Mesenchymal stem cell (in vitro differentiated cells and primary cell): ENCODE results near the gene ELL2.

Source experiments
- DNase-seq: peaks from one replicate; pipeline ENCODE4 v3.0.0-alpha.2; 2013
- H2AFZ ChIP-seq: one replicate; pipeline ENCODE4 v1.6.1; 2013; ENCODE audit warnings: low read depth, mild to moderate bottlenecking, control low read depth, inconsistent platforms, low read length, moderate library complexity
- H2AK5ac ChIP-seq: 2 replicates; pipeline ENCODE4 v1.6.1; 2013; ENCODE audit warnings: low read length, moderate library complexity, mild to moderate bottlenecking, inconsistent platforms; ENCODE audit not compliant: severe bottlenecking
- H2BK120ac ChIP-seq: one replicate; pipeline ENCODE4 v1.6.1; 2013; ENCODE audit warnings: low read depth, mild to moderate bottlenecking, inconsistent platforms, low read length, moderate library complexity
- H2BK12ac ChIP-seq, 2 experiments: one replicate each; pipeline ENCODE4 v1.6.1; 2013; ENCODE audit warnings: inconsistent platforms in 2 of 2, low read length in 2 of 2, mild to moderate bottlenecking in 2 of 2, moderate library complexity in 2 of 2, control low read depth in 1 of 2
- H2BK15ac ChIP-seq: one replicate; pipeline ENCODE4 v1.6.1; 2013; ENCODE audit warnings: mild to moderate bottlenecking, low read depth, inconsistent platforms; ENCODE audit not compliant: poor library complexity, severe bottlenecking
- H2BK5ac ChIP-seq: 2 replicates; pipeline ENCODE4 v1.6.1; 2013; ENCODE audit warnings: low read depth, mild to moderate bottlenecking, low read length, control low read depth, inconsistent platforms; ENCODE audit not compliant: poor library complexity, severe bottlenecking
- H3K14ac ChIP-seq, 2 experiments: one replicate each; pipeline ENCODE4 v1.6.1; 2013; ENCODE audit warnings: inconsistent platforms in 2 of 2, low read length in 2 of 2, control low read depth in 1 of 2, mild to moderate bottlenecking in 1 of 2, moderate library complexity in 1 of 2
- H3K18ac ChIP-seq, 2 experiments: one replicate each; pipeline ENCODE4 v1.6.1; 2013; ENCODE audit warnings: inconsistent platforms in 2 of 2, low read length in 2 of 2, control low read depth in 1 of 2, low read depth in 1 of 2, mild to moderate bottlenecking in 1 of 2
- H3K23ac ChIP-seq, 2 experiments: one replicate each; pipeline ENCODE4 v1.6.1; 2013; ENCODE audit warnings: inconsistent platforms in 2 of 2, low read length in 2 of 2, mild to moderate bottlenecking in 2 of 2, moderate library complexity in 2 of 2, control low read depth in 1 of 2
- H3K27ac ChIP-seq: 2 replicates; pipeline ENCODE4 v1.5.1; 2013; ENCODE audit warnings: mild to moderate bottlenecking, moderate library complexity, low read length, control low read depth, inconsistent platforms; ENCODE audit not compliant: poor library complexity, severe bottlenecking
- H3K27me3 ChIP-seq, 2 experiments: 2 replicates each; pipeline versions ENCODE4 v1.6.1 to v1.7.0; 2013; ENCODE audit warnings: low read length in 2 of 2, mild to moderate bottlenecking in 2 of 2, moderate library complexity in 2 of 2, control low read depth in 1 of 2, inconsistent platforms in 1 of 2; ENCODE audit not compliant: control insufficient read depth in 1 of 2, insufficient read depth in 1 of 2
- H3K36me3 ChIP-seq, 2 experiments: 2 replicates each; pipeline versions ENCODE4 v1.6.1 to v1.7.0; 2013; ENCODE audit warnings: low read length in 2 of 2, control low read depth in 1 of 2, inconsistent platforms in 1 of 2, low read depth in 1 of 2, mild to moderate bottlenecking in 1 of 2; ENCODE audit not compliant: insufficient read depth in 2 of 2, control insufficient read depth in 1 of 2
- H3K4ac ChIP-seq, 2 experiments: one replicate each; pipeline ENCODE4 v1.6.1; 2013; ENCODE audit warnings: inconsistent platforms in 2 of 2, low read length in 2 of 2, mild to moderate bottlenecking in 2 of 2, moderate library complexity in 2 of 2, control low read depth in 1 of 2, low read depth in 1 of 2
- H3K4me1 ChIP-seq: 2 replicates; pipeline ENCODE4 v1.6.1; 2013; ENCODE audit warnings: low read depth, low read length, control low read depth; ENCODE audit not compliant: control insufficient read depth, insufficient read depth
- H3K4me2 ChIP-seq: 2 replicates; pipeline ENCODE4 v1.6.1; 2013; ENCODE audit warnings: low read length, mild to moderate bottlenecking, inconsistent platforms; ENCODE audit not compliant: poor library complexity, severe bottlenecking
- H3K4me3 ChIP-seq, 2 experiments: 2 replicates each; pipeline versions ENCODE4 v1.5.1 to v1.7.0; 2013; ENCODE audit warnings: low read length in 2 of 2, mild to moderate bottlenecking in 2 of 2, control low read depth in 1 of 2, low read depth in 1 of 2; ENCODE audit not compliant: insufficient read depth in 1 of 2
- H3K79me1 ChIP-seq: replicated peaks from 2 replicates; pipeline ENCODE4 v1.6.1; 2013; ENCODE audit warnings: mild to moderate bottlenecking, control low read depth, low read length, inconsistent platforms; ENCODE audit not compliant: poor library complexity, severe bottlenecking
- H3K9ac ChIP-seq: 2 replicates; pipeline ENCODE4 v1.7.0; 2013; ENCODE audit warnings: mild to moderate bottlenecking, low read length, moderate library complexity
- H3K9me3 ChIP-seq: 2 replicates; pipeline ENCODE4 v1.7.0; 2013; ENCODE audit warnings: mild to moderate bottlenecking, low read length; ENCODE audit not compliant: control insufficient read depth
- H4K8ac ChIP-seq: one replicate; pipeline ENCODE4 v1.6.1; 2013; ENCODE audit warnings: inconsistent platforms, mild to moderate bottlenecking, low read length, moderate library complexity
- H4K91ac ChIP-seq: one replicate; pipeline ENCODE4 v1.6.1; 2013; ENCODE audit warnings: mild to moderate bottlenecking, low read length, inconsistent platforms
- WGBS: methylation state at CpG from one replicate; pipeline ENCODE4 v1.1.7; 2013; ENCODE audit warnings: mixed read lengths; 5-methylcytosine and 5-hydroxymethylcytosine counted together

ELL2 gene

DNA sequence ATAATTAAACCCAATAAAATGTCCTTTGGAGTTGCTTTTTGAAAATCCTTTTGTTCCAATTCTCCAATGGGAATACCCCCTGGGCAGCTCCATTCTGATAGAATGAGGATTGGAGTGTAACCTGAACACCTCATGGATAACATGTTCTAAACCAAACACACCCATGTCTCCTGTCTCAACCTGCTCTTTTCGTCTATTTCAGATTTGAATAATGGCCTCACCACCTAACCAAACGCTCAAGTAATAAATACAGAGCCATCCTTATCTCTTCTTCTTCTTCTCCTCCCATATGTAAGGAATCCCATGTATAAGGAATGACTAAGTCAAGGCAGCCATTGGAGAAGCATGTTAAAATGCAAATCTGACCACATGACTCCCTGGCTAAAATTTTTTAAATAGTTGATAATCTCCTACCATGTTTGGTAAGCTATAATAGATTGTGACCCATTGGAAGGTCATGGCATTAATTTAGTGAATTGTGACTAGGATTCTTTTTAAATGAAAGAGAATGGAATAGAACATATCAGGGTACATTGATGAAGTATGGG is 26.0 kb downstream of the ELL2 start:
- Histone ChIP-seq H2AFZ (no peak overlapping the region), H3K4me2 (no peak overlapping the region)

DNA sequence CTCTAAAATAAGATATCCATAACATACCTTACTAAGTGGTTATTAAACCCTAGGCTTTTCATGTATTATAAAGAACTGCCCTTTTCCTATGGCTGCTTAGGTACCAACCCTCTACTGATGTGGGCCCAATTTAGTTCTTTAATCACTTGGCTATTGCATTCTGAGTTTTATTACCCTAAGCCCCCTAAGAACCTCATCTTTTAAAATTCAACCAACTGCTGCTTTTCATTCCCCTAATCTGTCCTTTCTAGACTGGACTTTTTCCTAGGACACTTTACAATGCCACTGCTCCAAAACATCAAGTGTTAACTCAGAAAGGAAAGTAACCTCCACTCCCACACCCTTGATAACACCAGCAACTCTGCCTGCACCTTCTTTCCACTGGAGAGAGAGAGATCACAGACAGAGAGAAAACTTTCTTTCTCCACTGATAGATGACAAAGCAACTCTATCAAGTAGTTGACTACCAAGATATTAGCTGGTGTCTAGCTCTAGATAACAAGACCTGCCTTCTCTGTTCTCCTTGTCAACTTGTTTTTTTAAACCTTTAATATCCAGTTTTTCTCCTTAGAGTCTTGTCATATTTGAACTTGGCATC is 27.3 kb downstream of the ELL2 start:
- Histone ChIP-seq H3K4ac (no peak overlapping the region), H3K4me3 (no peak overlapping the region), H3K9me3 (no peaks in the 10 kb centered on the region), H2AK5ac (no peak overlapping the region), H3K36me3 (peaks cover 0 to 34% of the 10 kb centered on the region in 2 experiments), H3K23ac (no peak overlapping the region), H3K27ac (no peak overlapping the region), H4K91ac (no peak overlapping the region), H2BK5ac (no peak overlapping the region), H2BK15ac (no peak overlapping the region), H3K27me3 (no peaks in the 10 kb centered on the region), H3K18ac (no peak overlapping the region), H3K4me1 (no peaks in the 10 kb centered on the region), H3K79me1 (peaks cover 24% of the 10 kb centered on the region), H3K9ac (no peak overlapping the region), H4K8ac (no peak overlapping the region), H2AFZ (no peak overlapping the region), H3K4me2 (no peak overlapping the region), H2BK12ac (no peak overlapping the region), H2BK120ac (no peak overlapping the region), H3K14ac (no peak overlapping the region)
- DNase-seq: no peak

More for the DNA sequence above, 26.0 kb downstream of the ELL2 start:
- H4K8ac ChIP-seq: no peak overlapping the region
- H3K4me1 ChIP-seq: peaks cover under 1% of the 10 kb centered on the region
- no peak for DNase-seq
- H3K79me1 ChIP-seq: peaks cover 22% of the 10 kb centered on the region
- H3K9me3 ChIP-seq: no peaks in the 10 kb centered on the region
- no peak overlapping the region for H3K4ac ChIP-seq
- no peak overlapping the region for H3K14ac ChIP-seq
- H2AK5ac ChIP-seq: no peak overlapping the region
- no peak overlapping the region for H2BK120ac ChIP-seq
- H3K36me3 ChIP-seq: peaks cover 0 to 41% of the 10 kb centered on the region in 2 experiments
- no peak overlapping the region for H3K9ac ChIP-seq
- no peaks in the 10 kb centered on the region for H3K27me3 ChIP-seq
- no peak overlapping the region for H3K18ac ChIP-seq
- WGBS: 86% methylated on average over 2 of the region's 2 CpGs
- H2BK12ac ChIP-seq: no peak overlapping the region
- no peak overlapping the region for H3K4me3 ChIP-seq
- H2BK15ac ChIP-seq: no peak overlapping the region
- no peak overlapping the region for H3K27ac ChIP-seq
- H2BK5ac ChIP-seq: no peak overlapping the region
- H4K91ac ChIP-seq: no peak overlapping the region
- no peak overlapping the region for H3K23ac ChIP-seq

DNA sequence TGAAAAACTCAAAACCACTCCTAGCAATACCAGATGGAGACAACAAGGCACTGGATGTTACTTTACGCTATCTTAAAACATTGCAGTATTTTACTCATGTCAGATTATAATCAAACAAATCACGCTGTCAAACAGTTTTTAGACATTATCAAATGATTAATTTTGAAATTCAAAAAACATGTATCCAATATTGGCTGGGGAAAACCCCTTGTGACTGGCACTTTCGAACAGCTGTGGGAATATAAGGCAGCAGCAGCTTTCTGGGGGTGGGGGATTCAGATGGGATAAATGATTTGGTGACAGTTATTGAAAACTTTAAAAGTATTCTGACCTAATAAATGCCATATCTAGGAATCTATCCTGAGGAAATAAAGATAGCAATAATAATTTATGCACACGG is 28.7 kb downstream of the ELL2 start:
- H3K9ac ChIP-seq: no peak overlapping the region
- no peak overlapping the region for H2BK120ac ChIP-seq
- H3K18ac ChIP-seq: no peak overlapping the region
- H3K9me3 ChIP-seq: no peaks in the 10 kb centered on the region
- peaks cover 0 to 29% of the 10 kb centered on the region in 2 experiments for H3K36me3 ChIP-seq
- H3K4me2 ChIP-seq: no peak overlapping the region
- H2AK5ac ChIP-seq: no peak overlapping the region
- no peak overlapping the region for H2BK12ac ChIP-seq
- H2BK5ac ChIP-seq: no peak overlapping the region
- no peak overlapping the region for H3K27ac ChIP-seq
- H2AFZ ChIP-seq: no peak overlapping the region
- H3K23ac ChIP-seq: no peak overlapping the region
- H4K91ac ChIP-seq: no peak overlapping the region
- no peak for DNase-seq
- no peaks in the 10 kb centered on the region for H3K4me1 ChIP-seq
- H3K79me1 ChIP-seq: peaks cover 19% of the 10 kb centered on the region
- no peak overlapping the region for H4K8ac ChIP-seq
- H3K4ac ChIP-seq: no peak overlapping the region
- no peak overlapping the region for H3K14ac ChIP-seq
- no peak overlapping the region for H2BK15ac ChIP-seq
- no peaks in the 10 kb centered on the region for H3K27me3 ChIP-seq
- H3K4me3 ChIP-seq: no peak overlapping the region
- WGBS: 100% methylated on average over 2 of the region's 4 CpGs

DNA sequence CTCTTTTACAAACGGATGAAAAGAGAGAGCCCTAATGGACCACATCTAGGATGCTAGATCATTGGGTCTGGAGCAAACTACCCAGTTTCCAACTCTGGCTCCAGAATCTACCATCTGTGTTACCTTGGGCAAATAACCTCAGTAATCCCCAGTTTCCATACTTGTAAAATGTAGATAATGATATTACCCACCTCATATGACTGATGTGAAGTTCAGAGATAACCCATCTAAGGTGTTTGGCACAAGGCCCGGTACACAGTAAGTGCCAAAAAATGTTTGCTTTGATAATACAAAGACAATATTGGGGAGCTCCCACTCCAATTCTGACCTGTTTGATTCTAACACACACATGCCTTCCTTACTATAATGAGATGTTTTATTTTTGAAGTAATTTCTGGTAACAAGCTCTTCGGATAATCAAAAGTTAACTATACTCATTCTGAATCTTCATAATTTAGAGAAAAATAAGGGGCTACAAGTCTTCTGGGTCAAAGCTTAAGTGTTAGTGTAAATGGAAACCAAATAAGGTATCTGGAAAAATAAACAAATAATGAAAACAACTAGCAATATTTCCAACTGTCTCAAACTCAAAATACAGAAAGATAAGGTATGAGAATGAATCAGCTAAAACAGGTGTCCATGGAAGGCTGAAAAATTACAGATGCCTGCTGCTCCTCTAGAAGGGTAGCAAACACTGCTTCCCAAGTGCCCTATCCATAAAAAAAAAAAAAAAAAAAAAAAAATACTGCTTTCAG is 30.4 kb downstream of the ELL2 start:
- no peak overlapping the region for H4K91ac ChIP-seq
- no peak overlapping the region for H3K23ac ChIP-seq
- no peak overlapping the region for H3K18ac ChIP-seq
- H3K36me3 ChIP-seq: peaks cover 0 to 18% of the 10 kb centered on the region in 2 experiments
- H2BK15ac ChIP-seq: no peak overlapping the region
- H2BK120ac ChIP-seq: no peak overlapping the region
- no peaks in the 10 kb centered on the region for H3K9me3 ChIP-seq
- no peaks in the 10 kb centered on the region for H3K27me3 ChIP-seq
- H2BK12ac ChIP-seq: no peak overlapping the region
- H3K27ac ChIP-seq: no peak overlapping the region
- no peak for DNase-seq
- H3K4ac ChIP-seq: no peak overlapping the region
- no peaks in the 10 kb centered on the region for H3K4me1 ChIP-seq
- H4K8ac ChIP-seq: no peak overlapping the region
- no peak overlapping the region for H3K4me2 ChIP-seq
- no peak overlapping the region for H3K14ac ChIP-seq
- no peak overlapping the region for H3K4me3 ChIP-seq
- H2AFZ ChIP-seq: no peak overlapping the region
- H2AK5ac ChIP-seq: no peak overlapping the region
- H2BK5ac ChIP-seq: no peak overlapping the region
- peaks cover 9% of the 10 kb centered on the region for H3K79me1 ChIP-seq
- 100% methylated on average over 1 of the region's 3 CpGs for WGBS
- no peak overlapping the region for H3K9ac ChIP-seq
